Fibroblast of skin of left quadriceps (primary cell): ENCODE data around the gene LTB.

Experiments
- DNase-seq, 2 experiments: peaks; one replicate each; pipeline ENCODE4 v3.0.0-alpha.2; 2013; ENCODE audit warnings: low read depth in 2 of 2

Gene LTB

GRCh38 chr6:31576897-31577578 lies 5.2 kb downstream of the LTB start:
- no peak for DNase-seq

- DNase-seq, result no peak
These were observed 6.1 kb downstream of the LTB start for GRCh38 chr6:31575952-31576685.

- no peak for DNase-seq
These were observed 6.8 kb downstream of the LTB start, which contains the start of gene TNF for GRCh38 chr6:31575335-31575901. TSS of gene TNF (plus strand) at chr6:31575565. CDS start at chr6:31575742, 177 bp downstream.

GRCh38 chr6:31574106-31575061 lies 7.8 kb downstream of the LTB start:
- no peak for DNase-seq

GRCh38 chr6:31573239-31574105 lies 8.8 kb downstream of the LTB start:
- no peak for DNase-seq

GRCh38 chr6:31572041-31572911 lies 9.9 kb downstream of the LTB start, which contains the start of gene LTA:
TSS of gene LTA (plus strand) at chr6:31572289. CDS start at chr6:31572743, 454 bp downstream.
- DNase-seq, result no peak

GRCh38 chr6:31569861-31570536 lies 12.2 kb downstream of the LTB start:
- DNase-seq, result no peak

GRCh38 chr6:31568537-31568961 lies 13.7 kb downstream of the LTB start:
- DNase-seq, result no peak

GRCh38 chr6:31567531-31568370 lies 14.5 kb downstream of the LTB start:
- no peak for DNase-seq

GRCh38 chr6:31560697-31561058 lies 21.5 kb downstream of the LTB start:
- no peak for DNase-seq

- no peak for DNase-seq
These were observed 22.1 kb downstream of the LTB start for GRCh38 chr6:31559958-31560696.

- no peak for DNase-seq
These were observed 22.6 kb downstream of the LTB start for GRCh38 chr6:31559606-31559957.

GRCh38 chr6:31558631-31559500 lies 23.4 kb downstream of the LTB start:
- DNase-seq, result no peak

GRCh38 chr6:31558318-31558625 lies 24.0 kb downstream of the LTB start:
- no peak for DNase-seq

- DNase-seq, result no peak
These were observed 24.5 kb downstream of the LTB start for GRCh38 chr6:31557443-31558317.

- DNase-seq, result no peak
These were observed 25.9 kb downstream of the LTB start for GRCh38 chr6:31556307-31556706.
